ENCODE results near the gene PABPN1L. TPM values are rescaled to one million over a fixed set of nuclear protein-coding genes. Genes with fewer than 3 reads are reported as not detected.

The PABPN1L gene
- polyA plus RNA-seq, 2 donors, result 0.04 to 0.14 TPM

DNA sequence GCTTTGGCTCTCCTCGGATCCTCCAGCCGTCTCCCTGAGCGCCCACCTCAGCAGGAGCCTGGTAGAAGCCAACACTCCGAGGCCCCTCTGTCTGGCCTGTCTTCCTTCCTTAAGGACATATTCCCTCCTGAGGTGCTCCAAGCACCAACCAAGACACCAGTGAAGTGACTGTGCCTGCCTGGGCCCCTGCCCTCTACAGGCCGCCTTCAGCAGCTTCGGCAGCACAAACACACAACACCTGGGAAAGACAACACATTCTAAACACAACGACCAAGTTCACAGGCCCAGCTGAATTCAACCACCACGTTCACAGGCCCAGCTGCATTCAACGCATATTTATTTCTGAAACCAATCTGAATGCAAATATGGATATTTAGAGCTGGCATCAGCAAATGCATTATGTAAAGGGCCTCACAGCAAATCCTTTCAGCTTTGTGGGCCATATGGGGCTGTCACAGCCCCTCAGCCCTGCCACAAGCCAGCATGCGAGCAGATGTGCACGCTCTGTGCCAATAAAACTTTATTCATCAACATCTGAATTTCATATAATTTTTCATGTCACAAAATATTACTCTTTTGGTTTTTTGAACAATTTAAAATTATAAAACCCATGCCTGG, 21.9 kb downstream of the PABPN1L start:
- WGBS, 2 donors, result 64% methylated on average over 11 of the region's 11 CpGs

DNA sequence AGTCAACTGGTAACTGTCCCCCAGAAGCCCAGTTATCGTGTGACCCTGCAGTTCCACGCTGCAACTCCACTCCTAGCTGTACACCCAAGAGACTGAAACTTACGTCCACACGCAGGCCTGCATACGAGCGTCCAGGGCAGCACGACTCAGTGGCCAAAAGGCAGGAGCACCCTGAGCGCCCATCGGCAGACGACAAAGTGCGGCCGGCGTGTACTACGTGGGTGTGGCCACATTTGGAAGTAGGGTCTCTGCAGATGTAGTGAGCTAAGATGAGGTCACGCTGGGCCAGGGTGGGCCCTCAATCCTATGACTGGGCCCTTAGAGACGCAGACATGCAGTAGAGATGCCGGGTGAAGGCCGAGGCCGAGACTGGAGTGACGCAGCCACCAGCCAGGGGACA, 23.2 kb downstream of the PABPN1L start:
- WGBS, 2 donors, result 94 to 96% methylated on average over 20 of the region's 20 CpGs
- H3K27me3 ChIP-seq (ENCODE audit: control insufficient read depth in 1 of 2, insufficient read depth in 2 of 2, low read length in 2 of 2), result no peaks in the 10 kb centered on the region
- H3K9me3 ChIP-seq (ENCODE audit: control insufficient read depth in 2 of 2, insufficient read depth in 1 of 2, low read depth in 1 of 2, low read length in 1 of 2), result peaks cover 0 to 2% of the 10 kb centered on the region in 2 donors
- H3K4me1 ChIP-seq (ENCODE audit: control insufficient read depth in 2 of 2, insufficient read depth in 2 of 2, low read length in 1 of 2), result no peaks in the 10 kb centered on the region
- no peak overlapping the region for H3K4me3 ChIP-seq (ENCODE audit: low read depth in 1 of 2, low read length in 2 of 2)
- H3K36me3 ChIP-seq (ENCODE audit: control insufficient read depth in 2 of 2, insufficient read depth in 2 of 2, low read length in 1 of 2), result peaks cover 0 to 38% of the 10 kb centered on the region in 2 donors
- H3K27ac ChIP-seq (ENCODE audit: low read depth in 2 of 2, low read length in 1 of 2), result no peak overlapping the region

More for the DNA sequence above, 21.9 kb downstream of the PABPN1L start:
- Histone ChIP-seq H3K4me3 (ENCODE audit: low read depth in 1 of 2, low read length in 2 of 2) (no peak overlapping the region), H3K36me3 (ENCODE audit: control insufficient read depth in 2 of 2, insufficient read depth in 2 of 2, low read length in 1 of 2) (peaks cover 0 to 31% of the 10 kb centered on the region in 2 donors), H3K27me3 (ENCODE audit: control insufficient read depth in 1 of 2, insufficient read depth in 2 of 2, low read length in 2 of 2) (no peaks in the 10 kb centered on the region), H3K4me1 (ENCODE audit: control insufficient read depth in 2 of 2, insufficient read depth in 2 of 2, low read length in 1 of 2) (no peaks in the 10 kb centered on the region), H3K27ac (ENCODE audit: low read depth in 2 of 2, low read length in 1 of 2) (no peak overlapping the region), H3K9me3 (ENCODE audit: control insufficient read depth in 2 of 2, insufficient read depth in 1 of 2, low read depth in 1 of 2, low read length in 1 of 2) (peaks cover 0 to 2% of the 10 kb centered on the region in 2 donors)

DNA sequence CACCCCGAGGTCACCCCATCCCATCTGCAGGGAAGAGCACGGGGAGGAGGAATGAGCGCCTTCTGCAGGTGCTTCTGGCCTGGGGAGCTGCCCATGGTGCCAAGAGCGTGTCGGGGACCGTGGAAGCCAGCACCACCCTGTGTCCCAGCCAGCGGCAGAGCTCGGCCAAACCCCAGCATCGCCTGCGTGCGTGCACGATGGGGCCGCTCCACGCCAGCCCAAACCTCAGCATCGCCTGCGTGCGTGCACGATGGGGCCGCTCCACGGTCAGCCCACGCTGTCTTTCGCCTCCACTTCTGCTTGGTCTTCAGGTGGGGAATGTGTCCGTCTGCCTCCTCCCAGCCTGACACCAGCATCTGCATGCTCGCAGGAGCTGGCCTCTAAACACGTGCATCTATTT, 23.7 kb downstream of the PABPN1L start:
- Histone ChIP-seq H3K27ac (ENCODE audit: low read depth in 2 of 2, low read length in 1 of 2) (no peak overlapping the region), H3K27me3 (ENCODE audit: control insufficient read depth in 1 of 2, insufficient read depth in 2 of 2, low read length in 2 of 2) (no peaks in the 10 kb centered on the region), H3K4me3 (ENCODE audit: low read depth in 1 of 2, low read length in 2 of 2) (no peak overlapping the region), H3K4me1 (ENCODE audit: control insufficient read depth in 2 of 2, insufficient read depth in 2 of 2, low read length in 1 of 2) (no peaks in the 10 kb centered on the region), H3K9me3 (ENCODE audit: control insufficient read depth in 2 of 2, insufficient read depth in 1 of 2, low read depth in 1 of 2, low read length in 1 of 2) (peaks cover 0 to 2% of the 10 kb centered on the region in 2 donors), H3K36me3 (ENCODE audit: control insufficient read depth in 2 of 2, insufficient read depth in 2 of 2, low read length in 1 of 2) (peaks cover 0 to 38% of the 10 kb centered on the region in 2 donors)
- WGBS, 2 donors, result 93 to 95% methylated on average over 25 of the region's 25 CpGs

DNA sequence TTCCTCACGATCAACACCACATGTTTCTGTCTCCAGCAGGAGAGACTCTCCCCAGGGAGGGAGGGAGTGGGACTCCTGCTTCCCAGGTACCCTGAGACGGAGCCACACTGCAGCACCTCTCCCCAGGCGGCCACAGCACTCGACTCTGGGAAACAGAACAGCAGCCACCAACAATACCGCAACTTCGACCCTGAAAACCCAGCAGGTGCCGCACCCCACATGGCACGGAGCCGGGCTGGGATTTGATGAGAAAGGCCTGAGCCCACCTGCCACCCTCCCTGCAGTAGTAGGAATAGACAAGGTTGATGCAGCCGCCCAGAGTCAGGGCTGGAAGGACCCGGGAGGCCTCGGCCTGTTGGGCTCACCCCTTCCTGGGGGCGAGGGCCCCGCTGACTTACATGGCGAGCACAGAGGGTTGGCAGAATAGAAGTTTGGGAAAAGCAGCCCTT, 24.1 kb downstream of the PABPN1L start:
- H3K27ac ChIP-seq (ENCODE audit: low read depth in 2 of 2, low read length in 1 of 2), result no peak overlapping the region
- peaks cover 0 to 43% of the 10 kb centered on the region in 2 donors for H3K36me3 ChIP-seq (ENCODE audit: control insufficient read depth in 2 of 2, insufficient read depth in 2 of 2, low read length in 1 of 2)
- 88 to 96% methylated on average over 15 of the region's 15 CpGs for WGBS, 2 donors
- H3K4me1 ChIP-seq (ENCODE audit: control insufficient read depth in 2 of 2, insufficient read depth in 2 of 2, low read length in 1 of 2), result no peaks in the 10 kb centered on the region
- no peak overlapping the region for H3K4me3 ChIP-seq (ENCODE audit: low read depth in 1 of 2, low read length in 2 of 2)
- H3K27me3 ChIP-seq (ENCODE audit: control insufficient read depth in 1 of 2, insufficient read depth in 2 of 2, low read length in 2 of 2), result no peaks in the 10 kb centered on the region
- H3K9me3 ChIP-seq (ENCODE audit: control insufficient read depth in 2 of 2, insufficient read depth in 1 of 2, low read depth in 1 of 2, low read length in 1 of 2), result peaks cover 0 to 2% of the 10 kb centered on the region in 2 donors

DNA sequence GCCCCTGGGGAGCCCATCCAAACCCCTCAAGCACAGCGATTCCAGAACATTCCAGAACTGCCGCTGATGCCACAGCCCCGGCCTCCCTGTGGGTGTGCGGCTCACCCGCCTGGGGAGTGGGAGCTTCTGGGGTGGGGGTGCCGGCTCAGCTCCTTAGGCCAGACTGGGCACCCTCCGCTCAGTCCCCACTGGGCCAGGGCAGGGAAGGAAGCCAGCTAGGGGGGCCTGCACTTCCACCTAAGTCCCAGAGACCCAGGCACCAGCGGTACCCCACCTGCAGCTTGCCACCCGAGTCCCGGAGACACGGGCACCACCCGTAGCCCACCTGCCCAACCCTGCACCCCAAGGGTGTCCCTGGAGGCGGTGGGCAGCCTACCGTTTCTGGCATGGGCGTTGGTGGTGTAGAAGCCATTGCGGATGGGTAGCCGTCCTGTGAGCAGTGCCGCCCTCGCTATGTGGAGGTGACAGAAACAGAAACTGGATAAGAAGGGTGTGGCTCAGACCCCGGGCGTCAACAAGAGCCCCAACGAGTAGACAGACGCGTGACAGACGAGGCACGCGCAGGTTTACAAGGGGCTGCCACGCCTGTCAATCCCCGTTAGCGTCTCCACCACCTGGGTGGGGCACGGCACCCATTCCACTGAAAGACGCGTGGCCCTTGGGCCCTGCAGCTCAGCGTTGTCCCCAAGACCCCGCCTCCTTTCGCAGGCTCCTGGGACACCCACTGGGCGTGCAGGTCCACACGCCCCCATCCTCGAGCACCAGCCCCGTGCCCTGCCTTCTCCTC, 24.7 kb downstream of the PABPN1L start:
- Histone ChIP-seq H3K27me3 (ENCODE audit: control insufficient read depth in 1 of 2, insufficient read depth in 2 of 2, low read length in 2 of 2) (no peaks in the 10 kb centered on the region), H3K4me1 (ENCODE audit: control insufficient read depth in 2 of 2, insufficient read depth in 2 of 2, low read length in 1 of 2) (no peaks in the 10 kb centered on the region), H3K9me3 (ENCODE audit: control insufficient read depth in 2 of 2, insufficient read depth in 1 of 2, low read depth in 1 of 2, low read length in 1 of 2) (peaks cover 0 to 2% of the 10 kb centered on the region in 2 donors), H3K27ac (ENCODE audit: low read depth in 2 of 2, low read length in 1 of 2) (no peak overlapping the region), H3K36me3 (ENCODE audit: control insufficient read depth in 2 of 2, insufficient read depth in 2 of 2, low read length in 1 of 2) (peaks cover 0 to 44% of the 10 kb centered on the region in 2 donors), H3K4me3 (ENCODE audit: low read depth in 1 of 2, low read length in 2 of 2) (no peak overlapping the region)
- 90% methylated on average over 40 of the region's 40 CpGs for whole genome bisulfite sequencing, 2 donors

DNA sequence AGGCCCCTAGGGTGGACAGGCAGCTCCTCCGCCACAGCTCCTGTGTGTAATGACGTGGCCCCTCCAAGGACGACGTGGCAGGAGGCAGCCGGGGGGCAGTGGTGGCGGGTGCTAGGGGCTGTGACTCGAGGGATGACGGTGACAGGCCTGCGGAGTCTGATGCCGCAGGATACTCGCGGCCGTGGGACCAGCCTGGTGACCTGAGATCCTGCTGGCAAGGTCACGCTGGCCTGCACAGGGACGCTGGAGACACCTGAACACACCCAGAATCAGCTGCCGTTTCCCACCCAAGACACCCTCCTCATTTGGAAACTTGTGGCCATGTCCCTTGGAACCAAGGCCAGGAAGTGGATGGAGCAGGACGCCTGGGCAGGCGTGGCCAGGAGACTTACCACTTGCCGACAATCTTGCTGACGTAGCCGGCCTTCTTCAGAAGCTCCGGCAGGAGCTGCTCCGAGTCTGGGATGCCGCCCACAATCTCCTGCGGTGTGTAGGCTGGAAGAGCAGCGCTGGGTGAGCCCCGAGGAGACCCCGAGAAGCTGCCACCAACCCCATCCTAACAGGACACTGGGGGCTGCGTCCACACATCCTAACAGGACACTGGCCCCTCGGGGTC, 25.8 kb downstream of the PABPN1L start:
- Histone ChIP-seq H3K9me3 (ENCODE audit: control insufficient read depth in 2 of 2, insufficient read depth in 1 of 2, low read depth in 1 of 2, low read length in 1 of 2) (peaks cover 0 to 2% of the 10 kb centered on the region in 2 donors), H3K36me3 (ENCODE audit: control insufficient read depth in 2 of 2, insufficient read depth in 2 of 2, low read length in 1 of 2) (peaks cover 0 to 47% of the 10 kb centered on the region in 2 donors), H3K27ac (ENCODE audit: low read depth in 2 of 2, low read length in 1 of 2) (no peak overlapping the region), H3K4me3 (ENCODE audit: low read depth in 1 of 2, low read length in 2 of 2) (no peak overlapping the region), H3K27me3 (ENCODE audit: control insufficient read depth in 1 of 2, insufficient read depth in 2 of 2, low read length in 2 of 2) (no peaks in the 10 kb centered on the region), H3K4me1 (ENCODE audit: control insufficient read depth in 2 of 2, insufficient read depth in 2 of 2, low read length in 1 of 2) (no peaks in the 10 kb centered on the region)
- WGBS, 2 donors, result 93 to 95% methylated on average over 30 of the region's 30 CpGs

DNA sequence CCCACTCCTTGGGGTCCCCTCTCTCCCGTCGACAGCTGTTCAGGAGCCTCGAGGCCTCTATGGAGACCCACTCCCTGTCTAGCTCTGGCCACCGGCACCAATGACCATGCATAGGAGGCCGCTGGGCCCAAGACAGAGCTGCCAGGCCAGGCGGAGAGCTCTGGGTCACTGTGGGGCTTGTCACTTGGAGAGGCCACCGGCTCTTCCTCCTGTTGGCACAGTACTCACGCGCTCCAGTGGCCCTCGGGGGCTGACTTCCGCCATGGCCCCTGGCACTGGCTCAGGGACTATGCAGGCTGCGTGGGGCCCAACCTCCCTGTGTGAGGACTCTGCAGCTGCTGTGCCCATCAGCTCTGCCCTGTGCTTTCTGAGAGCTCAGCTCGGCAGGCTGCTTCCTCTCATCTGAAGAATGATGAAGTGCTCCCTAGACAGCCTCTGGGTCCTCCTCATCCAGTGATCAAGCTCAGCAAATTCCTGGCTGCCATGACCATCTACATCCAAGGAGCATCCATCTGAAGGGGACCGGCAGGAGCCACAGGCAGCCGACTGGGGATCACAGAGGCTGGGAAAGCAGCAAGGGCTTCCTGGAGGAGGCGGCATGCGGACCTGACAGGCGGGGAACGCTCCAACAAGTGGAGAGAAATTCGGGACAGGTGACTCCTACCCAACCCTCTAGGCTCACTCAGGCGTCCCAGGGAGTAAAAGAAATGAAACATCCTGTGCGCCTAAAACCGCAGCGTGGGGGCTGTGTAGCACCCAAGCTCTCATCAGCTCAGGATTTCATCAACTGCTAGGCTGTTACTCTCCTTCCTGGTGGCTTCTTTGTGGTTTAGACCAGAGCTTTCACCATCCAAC, 26.5 kb downstream of the PABPN1L start:
- H3K36me3 ChIP-seq (ENCODE audit: control insufficient read depth in 2 of 2, insufficient read depth in 2 of 2, low read length in 1 of 2), result peaks cover 0 to 53% of the 10 kb centered on the region in 2 donors

DNA sequence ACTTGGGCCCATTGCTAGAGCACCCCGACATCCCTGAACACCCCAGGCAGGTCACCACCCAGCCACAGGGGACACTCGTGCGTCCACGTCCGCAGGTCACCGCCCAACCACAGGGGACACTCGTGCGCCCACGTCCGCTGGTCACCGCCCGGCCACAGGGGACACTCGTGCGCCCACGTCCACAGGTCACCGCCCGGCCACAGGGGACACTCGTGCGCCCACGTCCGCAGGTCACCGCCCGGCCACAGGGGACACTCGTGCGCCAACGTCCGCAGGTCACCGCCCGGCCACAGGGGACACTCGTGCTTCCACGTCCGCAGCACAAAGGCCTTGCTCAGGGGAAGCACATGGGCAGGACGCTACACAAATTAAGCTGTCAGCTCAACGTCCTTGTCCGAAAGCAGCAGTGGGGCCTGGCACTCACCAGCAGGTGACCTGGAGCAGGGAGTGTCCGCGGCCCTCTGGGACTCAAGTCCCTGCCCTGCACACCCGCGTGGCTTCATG, 27.4 kb downstream of the PABPN1L start:
- Histone ChIP-seq H3K27me3 (ENCODE audit: control insufficient read depth in 1 of 2, insufficient read depth in 2 of 2, low read length in 2 of 2) (no peaks in the 10 kb centered on the region), H3K27ac (ENCODE audit: low read depth in 2 of 2, low read length in 1 of 2) (no peak overlapping the region), H3K4me3 (ENCODE audit: low read depth in 1 of 2, low read length in 2 of 2) (no peak overlapping the region), H3K36me3 (ENCODE audit: control insufficient read depth in 2 of 2, insufficient read depth in 2 of 2, low read length in 1 of 2) (peaks cover 0 to 57% of the 10 kb centered on the region in 2 donors), H3K9me3 (ENCODE audit: control insufficient read depth in 2 of 2, insufficient read depth in 1 of 2, low read depth in 1 of 2, low read length in 1 of 2) (peaks cover 0 to 2% of the 10 kb centered on the region in 2 donors), H3K4me1 (ENCODE audit: control insufficient read depth in 2 of 2, insufficient read depth in 2 of 2, low read length in 1 of 2) (no peaks in the 10 kb centered on the region)
- WGBS, 2 donors, result 92 to 93% methylated on average over 39 of the region's 39 CpGs

More for the DNA sequence above, 26.5 kb downstream of the PABPN1L start:
- 94% methylated on average over 24 of the region's 24 CpGs for WGBS, 2 donors
- no peaks in the 10 kb centered on the region for H3K4me1 ChIP-seq (ENCODE audit: control insufficient read depth in 2 of 2, insufficient read depth in 2 of 2, low read length in 1 of 2)
- no peak overlapping the region for H3K27ac ChIP-seq (ENCODE audit: low read depth in 2 of 2, low read length in 1 of 2)
- no peak overlapping the region for H3K4me3 ChIP-seq (ENCODE audit: low read depth in 1 of 2, low read length in 2 of 2)
- H3K27me3 ChIP-seq (ENCODE audit: control insufficient read depth in 1 of 2, insufficient read depth in 2 of 2, low read length in 2 of 2), result no peaks in the 10 kb centered on the region
- H3K9me3 ChIP-seq (ENCODE audit: control insufficient read depth in 2 of 2, insufficient read depth in 1 of 2, low read depth in 1 of 2, low read length in 1 of 2), result peaks cover 0 to 2% of the 10 kb centered on the region in 2 donors

DNA sequence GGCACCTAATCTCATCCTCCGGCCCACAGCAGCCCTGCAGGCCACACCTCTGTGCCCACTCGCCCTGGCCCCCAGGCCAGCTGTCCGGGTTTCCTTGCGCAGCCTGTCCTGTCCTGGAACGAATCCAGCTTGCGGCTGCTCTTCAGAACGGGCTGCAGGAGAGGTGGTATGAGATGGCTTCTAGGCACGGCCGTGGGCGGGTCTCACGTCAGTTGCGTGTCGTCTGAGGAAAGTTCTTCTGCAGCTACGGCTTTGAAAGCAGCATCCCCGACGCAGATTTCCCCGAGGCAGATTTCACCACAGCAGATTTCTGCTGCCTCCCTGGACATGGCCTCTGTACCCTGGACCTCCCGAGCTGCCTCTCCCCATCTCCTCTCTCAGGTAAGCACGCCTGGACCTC, 27.9 kb downstream of the PABPN1L start:
- 87 to 91% methylated on average over 19 of the region's 19 CpGs for WGBS, 2 donors
- Histone ChIP-seq H3K4me3 (ENCODE audit: low read depth in 1 of 2, low read length in 2 of 2) (no peak overlapping the region), H3K27ac (ENCODE audit: low read depth in 2 of 2, low read length in 1 of 2) (no peak overlapping the region), H3K9me3 (ENCODE audit: control insufficient read depth in 2 of 2, insufficient read depth in 1 of 2, low read depth in 1 of 2, low read length in 1 of 2) (peaks cover 0 to 2% of the 10 kb centered on the region in 2 donors), H3K4me1 (ENCODE audit: control insufficient read depth in 2 of 2, insufficient read depth in 2 of 2, low read length in 1 of 2) (no peaks in the 10 kb centered on the region), H3K27me3 (ENCODE audit: control insufficient read depth in 1 of 2, insufficient read depth in 2 of 2, low read length in 2 of 2) (no peaks in the 10 kb centered on the region), H3K36me3 (ENCODE audit: control insufficient read depth in 2 of 2, insufficient read depth in 2 of 2, low read length in 1 of 2) (peaks cover 0 to 57% of the 10 kb centered on the region in 2 donors)
